Left renal cortex interstitium (tissue), 4 donors: ENCODE measurements around the gene MYH8. TPM values are rescaled to one million over a fixed set of nuclear protein-coding genes. Genes with fewer than 3 reads are reported as not detected.

ENCODE experiments used
- DNase-seq, 4 donors: peaks; one replicate each; pipeline ENCODE4 v3.0.0-alpha.2; 2013; ENCODE audit warnings: low read depth in 4 of 4, low spot score in 2 of 4, missing footprints in 1 of 4
- polyA plus RNA-seq, 4 donors: library from polyadenylated mRNA; unstranded; fragments of 120-200 nt; gene quantifications; one replicate each; pipeline ENCODE4 v1.2.1, GENCODE V29; 2013; ENCODE audit not compliant: insufficient read length in 4 of 4

MYH8 gene
- polyA plus RNA-seq = 1 to 10 TPM in 1 of 4 donors, under 1 TPM in 3; 0.64 to 1.1 (median 0.70) TPM

DNA sequence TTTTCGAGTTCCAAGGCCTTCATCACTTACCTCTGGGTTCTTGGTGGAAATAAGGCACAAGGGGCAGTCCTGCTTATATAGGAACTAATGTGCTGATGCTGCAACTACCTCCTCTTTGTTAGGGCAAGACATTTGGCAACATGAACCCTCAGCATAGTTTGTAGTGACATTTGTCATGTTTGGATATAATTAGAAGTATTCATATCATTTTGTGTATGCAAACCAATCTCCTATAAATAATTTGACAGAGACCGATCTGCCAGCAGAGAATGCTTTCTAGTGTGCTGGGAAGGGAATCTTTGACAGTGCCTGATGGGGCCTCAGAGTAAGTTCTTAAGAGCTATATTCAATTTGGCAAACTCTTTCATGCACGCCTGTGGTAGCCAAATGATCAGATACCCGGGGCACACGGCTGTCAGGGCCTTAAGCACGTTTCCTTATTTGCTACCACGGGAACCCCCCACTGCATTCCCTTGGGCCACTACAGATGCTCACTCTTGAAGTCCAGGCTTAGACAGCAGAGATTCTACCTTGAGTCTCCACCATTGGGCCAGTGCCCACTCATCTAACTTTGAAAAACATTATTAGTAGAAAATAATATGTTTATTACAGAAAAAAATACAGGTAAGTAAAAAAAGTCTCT, at the start of gene MYH8:
TSS of gene MYH8 (minus strand) at position 51 of the 643 bp plus-strand sequence. CDS start 1,723 bp downstream, outside the sequence.
- DNase-seq = no peak

DNA sequence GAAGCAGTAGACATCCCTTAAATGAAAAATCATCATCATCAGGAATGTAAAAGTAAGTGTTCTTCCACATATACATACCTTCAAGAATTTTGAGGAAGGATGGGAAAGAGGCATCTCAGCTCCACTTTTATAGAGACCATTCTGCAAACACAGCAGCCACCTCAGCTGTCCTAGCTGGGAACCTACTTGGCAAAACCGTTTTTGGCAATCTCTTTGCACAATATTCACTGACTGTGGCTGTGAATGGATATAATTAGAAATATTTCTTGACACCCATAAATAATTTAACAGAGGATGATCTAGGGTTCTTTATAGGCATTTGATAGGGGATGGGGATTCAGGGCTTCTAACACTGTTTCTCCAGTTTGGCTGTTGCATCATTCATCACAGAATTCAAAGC, 47.7 kb upstream of the MYH8 start, which contains the start of gene MYH4:
TSS of gene MYH4 (minus strand) at position 101 of the 400 bp plus-strand sequence. CDS start 2,814 bp downstream, outside the sequence.
- DNase-seq = no peak

DNA sequence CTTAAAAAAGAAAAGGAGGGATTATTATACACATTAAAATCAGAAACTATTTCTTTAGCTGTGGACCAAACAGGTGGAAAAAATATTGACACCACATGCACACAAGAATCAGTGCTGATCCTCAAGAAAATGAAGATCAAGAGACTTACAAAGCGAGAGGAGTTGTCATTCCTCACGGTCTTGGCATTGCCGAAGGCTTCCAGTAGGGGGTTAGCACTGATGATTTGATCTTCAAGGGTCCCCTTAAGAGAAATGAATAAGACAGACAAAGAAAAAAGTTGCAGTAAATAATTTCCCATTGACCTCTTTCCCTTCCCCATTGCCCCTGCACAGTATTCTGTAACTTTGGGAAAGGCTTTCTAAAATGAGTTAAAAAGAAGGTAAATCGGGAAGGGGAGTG, 41.7 kb upstream of the MYH8 start:
- no peak for DNase-seq

DNA sequence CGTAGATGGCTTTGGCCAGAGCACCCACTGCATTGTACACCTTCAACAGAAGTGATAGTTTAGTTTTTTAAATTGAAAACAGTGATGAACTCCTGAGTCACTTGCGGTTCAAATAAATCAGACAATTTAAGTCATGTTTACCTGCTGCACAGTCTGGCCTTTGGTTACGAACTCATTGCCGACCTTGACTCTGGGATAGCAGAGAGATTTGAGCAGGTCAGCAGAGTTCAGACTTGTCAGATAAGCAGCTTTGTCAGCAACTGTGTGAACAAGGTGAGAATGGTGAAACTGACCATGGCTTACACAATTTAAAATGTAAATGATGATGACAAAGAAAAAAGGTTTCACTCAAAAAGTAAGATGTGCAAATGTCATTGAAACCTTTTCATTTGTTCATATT, 38.3 kb upstream of the MYH8 start:
- DNase-seq = no peak

DNA sequence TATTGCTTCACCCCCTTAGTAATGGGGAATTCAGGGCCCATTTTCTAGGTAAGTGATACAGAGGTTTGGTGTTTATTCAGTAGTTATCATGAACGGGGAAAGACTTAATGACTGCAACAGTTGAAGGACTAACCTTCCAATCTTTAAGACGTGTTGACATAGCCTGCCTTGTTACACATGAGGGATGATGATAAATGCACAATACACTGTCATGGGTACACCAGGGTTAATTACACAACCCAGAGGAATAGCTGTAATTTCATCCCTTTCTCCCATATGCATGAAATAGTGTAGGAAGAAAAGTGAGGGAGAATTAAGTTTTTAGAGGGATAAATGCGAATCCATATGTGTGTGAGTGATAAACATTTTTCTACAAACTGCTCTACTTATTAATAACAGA, 37.0 kb upstream of the MYH8 start:
- peak in 2 of 4 donors; percentile 29 to 48 for DNase-seq

DNA sequence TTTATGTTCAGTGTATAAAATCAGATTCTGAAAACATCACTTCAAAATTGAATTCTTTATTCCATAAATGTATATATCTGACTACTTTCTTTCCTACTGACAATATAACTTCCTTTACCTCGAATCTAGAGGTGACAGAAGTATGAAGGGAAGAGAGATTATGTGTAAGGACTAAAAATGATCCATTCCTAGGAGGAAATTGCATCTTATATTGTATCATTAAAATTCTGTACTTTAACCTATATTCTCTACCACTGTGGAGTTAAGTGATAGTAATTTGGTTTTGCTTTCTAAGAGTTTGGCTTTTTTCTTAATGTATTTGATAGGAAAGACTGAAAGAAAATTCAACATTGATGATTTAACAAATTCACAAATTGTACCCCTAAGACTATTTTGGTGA, 36.2 kb upstream of the MYH8 start:
- no peak for DNase-seq

DNA sequence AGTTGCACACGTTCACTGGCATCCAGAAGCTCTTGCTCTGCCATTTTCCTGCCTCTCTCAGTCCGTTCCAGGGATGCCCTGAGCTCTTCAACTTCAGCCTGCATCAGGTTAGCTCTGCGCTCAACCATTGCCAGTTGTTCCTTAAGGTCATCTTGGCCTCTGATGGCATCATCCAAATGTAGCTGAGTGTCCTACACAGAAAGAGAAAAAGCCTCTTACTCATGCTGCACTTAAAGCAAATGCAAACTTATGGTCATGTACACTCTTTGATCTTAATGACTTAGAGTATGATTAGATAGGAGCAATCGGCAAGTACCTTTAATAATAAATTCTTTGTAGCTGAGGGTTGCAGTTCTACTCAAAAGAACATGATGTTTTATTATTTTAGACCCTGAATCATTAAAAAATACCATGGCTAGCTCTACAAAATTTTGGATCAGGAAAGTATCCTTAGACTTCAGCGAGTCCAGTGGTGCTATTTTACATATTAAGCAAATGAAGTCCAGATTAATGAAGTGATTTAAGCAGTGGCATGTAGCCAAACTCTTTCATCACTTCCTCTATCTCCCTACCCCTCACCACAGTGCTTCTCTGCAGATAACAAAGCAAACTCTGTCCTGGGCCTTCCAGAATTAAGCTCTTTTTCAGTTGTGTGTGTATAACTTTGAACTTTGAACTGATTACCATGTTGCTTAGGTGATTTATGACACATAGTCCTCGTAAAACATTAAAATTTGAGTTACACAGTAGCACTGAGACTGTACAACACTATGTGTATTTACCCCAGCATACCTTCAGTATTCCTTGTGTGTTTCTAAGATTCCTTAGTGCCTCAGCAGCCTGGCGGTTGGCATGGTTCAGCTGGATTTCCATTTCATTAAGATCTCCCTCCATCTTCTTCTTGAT, 25.5 kb upstream of the MYH8 start:
- DNase-seq = no peak

DNA sequence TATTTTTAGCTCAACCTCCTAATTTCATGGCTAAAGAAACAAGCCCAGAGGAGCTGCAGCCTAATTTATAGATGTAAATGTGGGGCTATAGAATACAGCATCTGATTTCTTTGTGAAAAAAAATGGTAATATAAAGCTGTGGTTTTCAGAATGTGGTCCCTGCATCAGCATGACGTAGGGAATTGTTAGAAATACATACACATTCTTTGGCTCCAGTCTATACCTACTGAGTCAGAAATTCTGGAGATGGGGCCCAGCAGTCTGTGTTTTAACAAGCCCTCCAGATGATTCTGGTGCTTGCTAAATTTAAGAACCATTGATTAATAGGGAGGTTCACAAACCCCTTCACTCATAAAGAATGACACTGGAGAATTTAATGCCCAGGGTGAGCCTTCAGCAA, 18.1 kb upstream of the MYH8 start:
- no peak for DNase-seq

DNA sequence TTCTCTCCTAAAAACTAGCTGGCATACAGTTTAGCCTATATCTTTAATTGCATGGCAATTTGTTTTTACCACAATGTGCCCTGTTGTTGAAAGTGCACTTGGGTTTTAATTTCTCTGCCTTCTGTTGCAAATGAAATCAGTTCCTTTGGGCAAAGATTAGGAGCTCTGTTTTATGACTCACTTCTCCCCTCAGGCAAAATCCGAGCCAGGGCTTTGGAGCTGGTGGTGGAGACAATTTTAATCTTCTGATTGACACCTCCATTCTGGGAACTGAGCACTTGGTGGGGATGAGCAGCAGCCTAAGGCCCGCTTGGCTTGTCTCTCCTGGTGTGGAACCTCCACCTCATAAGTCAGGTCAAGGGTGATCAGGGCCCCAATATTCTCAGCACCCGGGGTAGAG, 13.3 kb upstream of the MYH8 start:
- DNase-seq = no peak

DNA sequence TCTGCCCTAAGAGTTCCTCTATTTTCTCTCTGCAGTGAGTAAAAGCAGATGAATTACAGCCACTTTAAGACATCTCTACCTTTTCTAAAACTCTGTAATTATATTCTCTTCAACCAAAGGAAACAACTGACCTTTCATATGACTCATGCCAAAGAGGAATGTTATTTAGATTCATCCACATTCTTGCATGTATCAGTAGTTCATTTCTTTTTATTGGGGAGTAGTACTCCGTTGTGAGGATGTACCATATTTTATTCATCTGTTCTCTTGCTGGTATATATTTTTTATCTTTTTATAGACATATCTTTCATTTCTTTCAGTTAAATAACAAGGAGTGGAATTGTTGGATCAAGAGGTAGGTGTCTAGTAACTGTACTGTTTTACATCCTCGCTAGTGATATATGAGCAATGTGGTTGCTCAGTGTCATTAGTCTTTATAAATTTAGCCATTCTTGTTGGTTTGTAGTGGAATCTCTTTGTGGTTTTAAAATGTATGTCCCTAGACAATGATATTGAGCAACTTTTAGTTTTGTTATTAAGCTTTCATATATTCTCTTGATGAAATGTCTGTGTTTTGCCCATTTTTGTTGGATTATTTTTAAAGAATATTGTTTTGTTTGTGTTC, 7.8 kb upstream of the MYH8 start:
- DNase-seq = no peak

DNA sequence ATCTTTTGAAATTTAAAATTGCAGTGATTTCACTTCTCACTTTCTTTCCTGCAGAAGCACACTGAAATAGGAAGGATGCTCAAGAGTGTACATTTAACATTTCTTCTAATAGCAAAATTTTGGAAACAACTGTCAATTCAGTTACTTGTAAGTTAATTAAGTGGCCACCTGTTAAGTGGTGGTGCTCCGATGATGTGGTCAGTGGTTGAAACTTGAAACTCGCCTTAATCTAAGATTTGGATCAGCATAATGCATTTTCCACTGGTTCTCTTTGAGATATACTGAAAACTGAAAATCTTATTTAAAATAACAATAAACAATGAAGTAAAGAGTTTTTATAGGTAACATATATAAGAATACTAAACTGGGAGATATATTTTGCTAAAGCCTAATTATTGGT, 7.0 kb upstream of the MYH8 start:
- DNase-seq = no peak

DNA sequence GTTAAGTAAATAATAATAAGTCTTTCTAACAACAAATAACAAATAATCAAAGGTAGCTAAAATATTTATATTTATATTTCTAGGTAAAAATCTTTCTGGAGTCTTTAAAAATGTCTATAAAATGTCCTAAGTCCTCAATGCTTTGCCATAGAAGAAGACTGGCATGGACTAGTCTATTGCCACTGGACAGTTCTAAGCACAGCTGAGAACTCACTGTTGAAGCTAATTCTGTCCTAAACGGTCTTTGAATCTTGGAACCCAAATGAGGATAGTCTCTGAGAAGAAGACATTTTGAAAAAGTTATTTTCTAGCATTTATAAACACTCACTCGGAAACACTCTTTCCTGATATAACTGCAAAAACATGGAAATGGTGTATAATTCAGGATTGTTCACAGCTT, 539 bp downstream of the MYH8 start:
- DNase-seq = no peak

DNA sequence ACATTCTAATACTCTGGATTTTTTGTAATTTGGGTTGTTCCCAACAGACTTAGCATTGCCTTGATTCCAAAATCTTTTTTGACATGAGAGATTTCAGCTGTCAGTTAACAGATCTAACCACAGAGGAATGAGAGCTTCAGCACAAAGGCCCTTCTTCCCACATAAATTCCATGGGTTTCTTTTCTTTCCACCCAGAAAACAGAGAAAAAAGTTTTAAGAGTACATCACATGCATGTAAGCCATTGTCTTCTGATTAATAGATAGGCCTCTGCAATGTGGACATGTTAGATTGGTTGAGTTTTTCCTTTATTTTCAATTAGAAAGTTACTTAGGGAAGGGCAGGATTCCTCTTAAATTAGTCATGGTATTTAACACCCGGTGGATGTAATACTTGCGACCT, 939 bp downstream of the MYH8 start:
- no peak for DNase-seq

DNA sequence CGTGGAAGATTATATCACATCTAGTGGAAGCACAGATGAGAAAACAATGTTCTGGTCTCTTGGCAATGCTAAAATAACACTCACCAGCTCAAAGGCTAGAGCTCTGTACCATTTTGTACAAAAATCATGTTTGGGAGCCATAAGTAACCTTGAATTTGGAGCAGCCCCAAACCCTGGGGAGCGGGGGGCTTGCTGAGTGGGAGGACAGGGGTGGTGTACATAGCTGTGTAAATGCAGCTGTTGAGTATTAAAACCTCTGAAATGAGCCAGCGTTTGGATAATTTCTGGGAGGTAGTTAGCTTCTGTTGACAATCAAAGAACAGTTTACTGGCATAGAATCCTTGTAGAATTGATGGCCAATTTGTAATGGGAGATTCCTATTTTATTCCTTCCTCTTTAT, 4.3 kb downstream of the MYH8 start:
- no peak for DNase-seq

DNA sequence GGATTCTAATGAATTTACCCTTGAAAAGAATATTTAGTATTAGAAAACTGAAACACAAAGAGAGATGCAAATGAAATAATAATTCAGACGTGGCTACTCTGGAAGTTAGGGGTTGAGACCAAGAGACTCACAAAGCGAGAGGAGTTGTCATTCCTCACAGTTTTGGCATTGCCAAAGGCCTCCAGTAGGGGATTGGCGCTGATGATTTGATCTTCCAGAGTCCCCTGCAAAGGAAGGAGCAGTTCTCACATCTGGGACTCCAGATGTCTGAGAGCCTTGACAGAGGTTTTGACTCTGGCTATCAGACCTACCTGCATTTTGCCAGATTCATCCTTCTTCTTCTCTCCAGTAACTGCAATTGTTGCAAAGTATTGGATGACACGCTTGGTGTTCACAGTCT, 6.6 kb downstream of the MYH8 start:
- no peak for DNase-seq

DNA sequence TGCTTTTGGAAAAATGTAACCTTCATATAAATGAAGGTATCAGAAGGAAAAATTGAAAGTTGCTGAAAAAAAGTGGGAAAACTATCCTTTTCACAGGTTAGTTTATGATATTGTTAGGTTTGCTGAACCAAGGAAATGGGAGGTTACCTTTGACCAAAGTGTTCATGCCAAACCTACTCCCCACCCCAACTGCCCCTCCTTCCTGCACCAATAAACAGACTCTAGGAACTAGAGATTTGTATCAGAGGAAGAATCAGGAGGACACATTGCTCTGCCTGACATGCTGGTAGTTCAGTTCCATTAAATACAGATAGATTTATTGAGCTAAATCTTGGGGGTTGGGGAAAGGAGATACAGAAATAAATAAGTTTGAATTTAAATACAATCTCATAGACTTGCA, 18.2 kb downstream of the MYH8 start:
- no peak for DNase-seq

DNA sequence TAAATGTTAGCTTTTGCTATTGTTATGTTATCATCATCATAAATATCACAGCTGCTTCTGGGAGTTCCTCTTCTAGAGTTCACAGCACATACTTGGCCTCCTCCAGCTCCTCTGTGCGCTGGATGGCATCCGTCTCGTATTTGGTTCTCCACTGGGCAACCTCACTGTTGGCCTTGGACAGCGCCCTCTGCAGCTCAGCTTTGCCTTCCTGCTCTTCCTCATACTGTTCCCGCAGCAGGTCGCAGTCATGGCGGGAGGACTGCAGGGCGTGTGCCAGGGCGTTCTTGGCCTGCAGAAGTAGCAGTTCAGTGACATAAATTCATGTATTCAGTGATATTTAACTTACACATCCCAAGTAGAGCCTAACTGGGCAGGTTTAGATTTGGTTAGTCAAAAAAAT, 23.4 kb downstream of the MYH8 start:
- DNase-seq = no peak

DNA sequence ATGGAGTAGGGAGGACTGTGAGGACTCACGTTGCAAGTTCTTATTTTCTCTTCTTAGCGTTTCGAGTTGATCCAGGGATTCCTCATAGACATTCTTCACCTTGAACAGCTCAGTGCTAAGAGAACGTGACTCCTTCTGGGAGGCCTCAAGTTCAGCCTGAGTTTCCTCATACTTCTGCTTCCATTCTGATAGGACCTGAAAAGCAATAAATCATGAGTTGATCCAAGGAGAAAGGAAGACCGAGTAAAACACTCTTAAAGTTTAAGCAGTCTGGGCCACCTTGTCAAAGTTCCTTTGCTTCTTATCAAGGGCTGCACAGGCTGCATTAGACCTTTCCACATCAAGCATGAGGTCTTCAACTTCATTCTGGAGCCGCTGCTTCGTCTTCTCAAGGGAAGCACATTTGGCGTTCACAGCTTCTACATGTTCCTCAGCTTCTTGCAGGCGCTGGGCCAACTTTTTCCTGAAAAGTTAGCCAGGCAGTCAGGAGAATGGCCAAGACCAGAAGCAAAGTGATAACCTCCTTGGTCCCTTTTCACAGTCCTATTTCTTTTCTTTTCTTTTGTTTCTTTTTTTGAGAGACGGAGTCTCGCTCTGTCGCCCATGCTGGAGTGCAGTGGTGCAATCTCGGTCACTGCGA, 25.1 kb downstream of the MYH8 start:
- no peak for DNase-seq

DNA sequence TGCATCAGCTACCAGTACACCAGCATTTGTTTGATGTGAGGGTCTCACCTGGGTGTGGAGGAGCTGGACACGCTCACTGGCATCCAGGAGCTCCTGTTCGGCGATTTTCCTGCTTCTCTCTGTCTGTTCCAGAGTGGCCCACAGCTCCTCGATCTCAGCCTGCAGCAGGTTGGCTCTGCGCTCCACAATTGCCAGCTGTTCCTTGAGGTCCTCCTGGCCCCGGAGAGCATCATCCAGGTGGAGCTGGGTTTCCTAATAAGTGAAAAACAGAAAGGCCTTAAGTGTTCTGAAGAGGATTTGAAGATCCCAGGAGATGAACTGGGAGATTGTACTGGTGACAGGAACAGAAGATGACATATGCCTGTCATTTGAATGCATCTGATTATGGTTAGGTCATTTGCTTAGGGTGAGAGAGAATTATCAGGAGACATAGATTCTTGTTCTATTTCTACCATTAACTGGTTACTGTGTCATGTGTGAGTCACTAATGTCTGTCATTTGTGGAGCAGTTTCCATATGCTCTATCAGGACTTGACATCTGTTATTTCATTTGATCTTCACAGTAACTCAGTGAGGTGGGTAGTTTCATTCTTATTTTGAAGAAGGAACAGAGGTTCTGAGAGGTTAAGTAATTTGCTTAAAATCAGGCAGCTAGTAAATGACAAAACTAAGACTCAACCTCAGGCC, 27.4 kb downstream of the MYH8 start:
- no peak for DNase-seq

DNA sequence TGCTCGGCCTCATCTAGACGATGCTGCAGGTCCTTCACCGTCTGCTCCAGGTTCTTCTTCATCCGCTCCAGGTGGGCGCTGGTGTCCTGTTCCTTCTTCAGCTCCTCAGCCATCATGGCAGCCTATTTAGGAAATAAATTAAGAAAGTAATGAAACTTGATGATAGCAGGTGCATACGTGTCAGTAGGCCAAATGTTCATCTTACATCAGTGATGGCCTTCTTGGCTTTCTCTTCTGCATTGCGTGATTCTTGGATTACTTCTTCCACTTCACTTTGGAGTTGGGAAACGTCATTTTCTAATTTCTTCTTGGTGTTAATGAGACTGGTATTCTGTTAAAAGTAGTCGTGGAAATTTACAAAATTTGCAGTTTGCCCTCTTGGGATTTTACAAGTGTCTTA, 28.9 kb downstream of the MYH8 start:
- no peak for DNase-seq
